Measurements from ENCODE around the gene PTPN1. TPM values are rescaled to one million over a fixed set of nuclear protein-coding genes. Genes with fewer than 3 reads are reported as not detected.

The PTPN1 gene
- total and polyA plus RNA-seq, 2 experiments from 2014 or later: 16.9 to 26.4 TPM

GRCh38 chr20:50510706-50511542, 741 bp downstream of the PTPN1 start:
- Histone ChIP-seq H2AFZ (no peak overlapping the region), H3F3A (replicated peaks; ENCODE audit: low read depth) (no peaks in the 10 kb centered on the region), H3K27ac (ENCODE audit: low read depth) (peak overlapping the region; percentile 67; the same call in 1 of the 2 replicates), H3K27me3 (ENCODE audit: insufficient read depth) (no peaks in the 10 kb centered on the region), H3K36me3 (ENCODE audit: insufficient read depth) (no peaks in the 10 kb centered on the region), H3K9me2 (ENCODE audit: insufficient read depth) (no peaks in the 10 kb centered on the region), H3K79me2 (replicated peaks; ENCODE audit: insufficient read depth) (peaks cover 55% of the 10 kb centered on the region), H3K4me1 (ENCODE audit: insufficient read depth) (peaks cover 18% of the 10 kb centered on the region), H3K4me2 (peak overlapping the region; percentile 99), H4K20me1 (replicated peaks; ENCODE audit: insufficient read depth) (peaks cover 30% of the 10 kb centered on the region), H3K4me3 (peak overlapping the region; percentile 92)
- ATAC-seq (peak; percentile 7), DNase-seq (ENCODE audit: low spot score) (peak; percentile 16)
- TF ChIP-seq JUNB (IDR thresholded peaks at IDR 0.05; ENCODE audit: unreplicated experiment) (no peak), STAT1 (IDR thresholded peaks at IDR 0.05; ENCODE audit: unreplicated experiment) (no peak), EZH2 (IDR thresholded peaks at IDR 0.05; ENCODE audit: low read depth, unreplicated experiment) (no peak), CREB1 (CRISPR knock-in tag; IDR thresholded peaks at IDR 0.05; ENCODE audit: low read depth) (no peak), EZH2phosphoT487 (IDR thresholded peaks at IDR 0.05; ENCODE audit: unreplicated experiment) (no peak), ZNF462 (CRISPR knock-in tag; IDR thresholded peaks at IDR 0.05) (no peak), ZNF331 (CRISPR knock-in tag; IDR thresholded peaks at IDR 0.05; ENCODE audit: low read depth) (no peak), NANOG (IDR thresholded peaks at IDR 0.05; ENCODE audit: borderline replicate concordance) (no peak), POLR2AphosphoS5 (IDR thresholded peaks at IDR 0.05; ENCODE audit: low read depth) (no peak), ZNF114 (CRISPR knock-in tag; IDR thresholded peaks at IDR 0.05) (no peak)
- TF ChIP-seq, protein P1, sequence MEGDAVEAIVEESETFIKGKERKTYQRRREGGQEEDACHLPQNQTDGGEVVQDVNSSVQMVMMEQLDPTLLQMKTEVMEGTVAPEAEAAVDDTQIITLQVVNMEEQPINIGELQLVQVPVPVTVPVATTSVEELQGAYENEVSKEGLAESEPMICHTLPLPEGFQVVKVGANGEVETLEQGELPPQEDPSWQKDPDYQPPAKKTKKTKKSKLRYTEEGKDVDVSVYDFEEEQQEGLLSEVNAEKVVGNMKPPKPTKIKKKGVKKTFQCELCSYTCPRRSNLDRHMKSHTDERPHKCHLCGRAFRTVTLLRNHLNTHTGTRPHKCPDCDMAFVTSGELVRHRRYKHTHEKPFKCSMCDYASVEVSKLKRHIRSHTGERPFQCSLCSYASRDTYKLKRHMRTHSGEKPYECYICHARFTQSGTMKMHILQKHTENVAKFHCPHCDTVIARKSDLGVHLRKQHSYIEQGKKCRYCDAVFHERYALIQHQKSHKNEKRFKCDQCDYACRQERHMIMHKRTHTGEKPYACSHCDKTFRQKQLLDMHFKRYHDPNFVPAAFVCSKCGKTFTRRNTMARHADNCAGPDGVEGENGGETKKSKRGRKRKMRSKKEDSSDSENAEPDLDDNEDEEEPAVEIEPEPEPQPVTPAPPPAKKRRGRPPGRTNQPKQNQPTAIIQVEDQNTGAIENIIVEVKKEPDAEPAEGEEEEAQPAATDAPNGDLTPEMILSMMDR (conservative IDR thresholded peaks at IDR 0.05; ENCODE audit: low read depth in 2 of 2): no peak
- Mint-ChIP-seq H3K27ac (peak overlapping the region; percentile 94; the same call in 1 of the 2 replicates), H3K4me3 (peak overlapping the region; percentile 88), H3K36me3 (ENCODE audit: low read depth) (no peaks in the 10 kb centered on the region), H3K9me3 (no peaks in the 10 kb centered on the region), H3K27me3 (ENCODE audit: insufficient read depth, low read depth, poor library complexity) (peaks cover 5% of the 10 kb centered on the region), H3K4me1 (peaks cover 24% of the 10 kb centered on the region)

Measured in GM23338 (cell line).